Osteoblast (primary cell): ENCODE measurements around the gene PLB1. TPM values are rescaled to one million over a fixed set of nuclear protein-coding genes. Genes with fewer than 3 reads are reported as not detected.
A peak's percentile ranks its signal among the peaks of the same experiment; 100 is the strongest.

Experiments
- DNase-seq: peaks from one replicate; pipeline ENCODE4 v3.0.0; 2011; ENCODE audit warnings: low spot score, mixed read lengths; ENCODE audit not compliant: insufficient read length; ENCODE audit errors: missing footprints
- H2AFZ ChIP-seq: 2 replicates; pipeline ENCODE4 v1.6.0; 2011; ENCODE audit warnings: mild to moderate bottlenecking, low read length
- H3K27ac ChIP-seq: 2 replicates; pipeline ENCODE4 v1.5.1; 2011; ENCODE audit warnings: mild to moderate bottlenecking, low read depth, low read length, moderate library complexity
- H3K27me3 ChIP-seq: 2 replicates; pipeline ENCODE4 v1.6.0; 2012; ENCODE audit warnings: mild to moderate bottlenecking, control low read depth, inconsistent platforms, low read length, moderate library complexity; ENCODE audit not compliant: insufficient read depth
- H3K36me3 ChIP-seq: 2 replicates; pipeline ENCODE4 v1.5.1; 2011; ENCODE audit warnings: mild to moderate bottlenecking, low read length, control low read depth, moderate library complexity; ENCODE audit not compliant: insufficient read depth
- H3K4me1 ChIP-seq: 2 replicates; pipeline ENCODE4 v1.5.1; 2011; ENCODE audit warnings: mild to moderate bottlenecking, low read length, control low read depth, moderate library complexity; ENCODE audit not compliant: insufficient read depth
- H3K4me2 ChIP-seq: 2 replicates; pipeline ENCODE4 v1.6.0; 2011; ENCODE audit warnings: mild to moderate bottlenecking, low read length; ENCODE audit not compliant: insufficient read depth
- H3K4me3 ChIP-seq: fragments of 200-600 bp; sonication (generic); 3 replicates; pipeline ENCODE4 v1.5.1; 2012; ENCODE audit warnings: mild to moderate bottlenecking, low read length, inconsistent platforms; ENCODE audit not compliant: insufficient read depth
- H3K79me2 ChIP-seq: 2 replicates; pipeline ENCODE4 v1.6.0; 2012; ENCODE audit warnings: mild to moderate bottlenecking, low read length, control low read depth, inconsistent platforms; ENCODE audit not compliant: insufficient read depth
- H3K9me3 ChIP-seq: 2 replicates; pipeline ENCODE4 v1.5.1; 2011; ENCODE audit warnings: low read depth, low read length, control low read depth
- H4K20me1 ChIP-seq: 2 replicates; pipeline ENCODE4 v1.6.0; 2012; ENCODE audit warnings: mild to moderate bottlenecking, low read length, control low read depth; ENCODE audit not compliant: insufficient read depth
- total RNA-seq: library from RNA; depleted of rRNA; stranded (reverse); fragments of >200 nt; gene quantifications from 2 replicates; pipeline ENCODE4 v1.2.3, GENCODE V29; 2012
- TF ChIP-seq, protein P1 (sequence below): IDR thresholded peaks from 2 replicates; pipeline ENCODE4 v1.5.1; 2011; ENCODE audit warnings: mild to moderate bottlenecking, low read depth, low read length, moderate library complexity; ENCODE audit errors: extremely low read depth

Gene PLB1
- total RNA-seq, 1 donor: 0.36 TPM

GRCh38 chr2:28564346-28564745, 68.5 kb downstream of the PLB1 start:
- H3K27ac ChIP-seq: no peak overlapping the region
- H3K79me2 ChIP-seq: no peaks in the 10 kb centered on the region
- no peaks in the 10 kb centered on the region for H3K27me3 ChIP-seq
- no peak overlapping the region for H2AFZ ChIP-seq
- no peak for DNase-seq
- H4K20me1 ChIP-seq: no peaks in the 10 kb centered on the region
- H3K9me3 ChIP-seq: no peaks in the 10 kb centered on the region
- TF ChIP-seq, protein P1, sequence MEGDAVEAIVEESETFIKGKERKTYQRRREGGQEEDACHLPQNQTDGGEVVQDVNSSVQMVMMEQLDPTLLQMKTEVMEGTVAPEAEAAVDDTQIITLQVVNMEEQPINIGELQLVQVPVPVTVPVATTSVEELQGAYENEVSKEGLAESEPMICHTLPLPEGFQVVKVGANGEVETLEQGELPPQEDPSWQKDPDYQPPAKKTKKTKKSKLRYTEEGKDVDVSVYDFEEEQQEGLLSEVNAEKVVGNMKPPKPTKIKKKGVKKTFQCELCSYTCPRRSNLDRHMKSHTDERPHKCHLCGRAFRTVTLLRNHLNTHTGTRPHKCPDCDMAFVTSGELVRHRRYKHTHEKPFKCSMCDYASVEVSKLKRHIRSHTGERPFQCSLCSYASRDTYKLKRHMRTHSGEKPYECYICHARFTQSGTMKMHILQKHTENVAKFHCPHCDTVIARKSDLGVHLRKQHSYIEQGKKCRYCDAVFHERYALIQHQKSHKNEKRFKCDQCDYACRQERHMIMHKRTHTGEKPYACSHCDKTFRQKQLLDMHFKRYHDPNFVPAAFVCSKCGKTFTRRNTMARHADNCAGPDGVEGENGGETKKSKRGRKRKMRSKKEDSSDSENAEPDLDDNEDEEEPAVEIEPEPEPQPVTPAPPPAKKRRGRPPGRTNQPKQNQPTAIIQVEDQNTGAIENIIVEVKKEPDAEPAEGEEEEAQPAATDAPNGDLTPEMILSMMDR: no peak
- peaks cover 8% of the 10 kb centered on the region for H3K4me1 ChIP-seq
- no peaks in the 10 kb centered on the region for H3K36me3 ChIP-seq
- no peak overlapping the region for H3K4me2 ChIP-seq
- H3K4me3 ChIP-seq: no peak overlapping the region

GRCh38 chr2:28565033-28565432, 69.2 kb downstream of the PLB1 start:
- Histone ChIP-seq H3K36me3 (no peaks in the 10 kb centered on the region), H3K9me3 (no peaks in the 10 kb centered on the region), H2AFZ (no peak overlapping the region), H3K79me2 (no peaks in the 10 kb centered on the region), H3K27me3 (no peaks in the 10 kb centered on the region), H3K4me2 (no peak overlapping the region), H3K27ac (no peak overlapping the region), H3K4me1 (peaks cover 8% of the 10 kb centered on the region), H3K4me3 (no peak overlapping the region), H4K20me1 (no peaks in the 10 kb centered on the region)
- TF ChIP-seq, protein P1: no peak
- DNase-seq: no peak

DNA sequence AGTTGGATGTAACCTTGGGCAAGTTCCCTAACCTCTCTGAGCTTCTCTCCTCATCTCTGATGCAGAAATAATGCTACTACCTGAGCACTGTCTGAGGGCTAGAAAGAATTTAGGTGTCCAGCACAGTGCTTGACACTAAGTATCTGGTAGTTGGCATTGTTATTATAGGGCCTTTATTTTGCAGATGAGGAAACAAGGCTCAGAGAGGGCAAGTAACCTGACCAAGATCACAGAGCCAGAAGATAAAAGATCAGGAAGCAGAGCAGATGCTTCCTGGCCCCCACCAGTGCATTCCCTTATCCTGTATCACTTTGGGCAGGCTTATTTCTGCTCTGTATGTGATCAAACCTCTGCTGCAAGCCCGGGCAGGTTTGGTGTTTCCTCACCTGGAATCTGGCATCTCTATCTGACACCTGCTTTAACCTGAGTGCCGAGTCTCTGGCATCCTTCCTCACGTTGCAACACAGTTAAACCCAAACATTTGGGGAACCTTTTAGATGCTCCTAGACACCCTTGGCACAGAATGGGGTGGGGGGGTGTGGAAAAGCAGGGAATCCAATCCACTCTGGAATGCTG, 69.9 kb downstream of the PLB1 start:
- Histone ChIP-seq H3K27me3 (no peaks in the 10 kb centered on the region), H3K4me2 (peak overlapping the region; percentile 98), H3K9me3 (no peaks in the 10 kb centered on the region), H3K4me3 (peak overlapping the region; percentile 85), H3K27ac (no peak overlapping the region), H3K4me1 (peaks cover 8% of the 10 kb centered on the region), H2AFZ (peak overlapping the region; percentile 99), H3K36me3 (no peaks in the 10 kb centered on the region), H3K79me2 (no peaks in the 10 kb centered on the region), H4K20me1 (no peaks in the 10 kb centered on the region)
- DNase-seq: no peak
- TF ChIP-seq, protein P1: no peak

DNA sequence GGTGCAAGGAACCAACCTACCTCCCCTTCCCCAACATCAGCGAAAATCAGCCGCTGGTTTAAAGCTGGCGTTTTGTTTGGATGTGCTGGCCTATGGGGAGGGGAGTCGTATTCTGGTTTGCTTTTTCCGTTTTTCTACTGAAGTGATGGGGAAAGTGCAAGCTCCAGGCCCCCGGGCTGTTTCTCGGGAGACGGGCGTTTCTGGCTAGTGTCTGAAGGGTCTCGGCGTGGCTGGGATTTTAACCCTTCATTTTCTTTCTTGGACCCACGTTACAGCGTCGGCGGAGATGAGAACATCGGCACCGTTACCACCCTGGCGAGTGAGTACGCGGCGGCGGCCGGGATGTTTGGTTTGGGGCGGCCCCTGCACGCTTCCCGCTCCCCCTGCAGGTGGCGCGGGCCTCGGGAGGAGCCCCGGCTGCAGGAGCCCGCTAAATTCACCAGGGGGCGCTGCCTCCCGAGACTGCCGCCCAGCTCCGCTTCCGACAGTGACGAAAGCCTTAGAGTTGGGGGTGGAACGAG, 70.7 kb downstream of the PLB1 start:
- Histone ChIP-seq H3K4me3 (peak overlapping the region; percentile 85), H2AFZ (peak overlapping the region; percentile 99), H3K27ac (peak overlapping the region; percentile 68), H3K4me1 (peaks cover 8% of the 10 kb centered on the region), H3K9me3 (no peaks in the 10 kb centered on the region), H3K4me2 (peak overlapping the region; percentile 98), H3K36me3 (no peaks in the 10 kb centered on the region), H3K79me2 (no peaks in the 10 kb centered on the region), H4K20me1 (no peaks in the 10 kb centered on the region), H3K27me3 (no peaks in the 10 kb centered on the region)
- TF ChIP-seq, protein P1: peak; percentile 89
- peak; percentile 95 for DNase-seq
